ENCODE data around the gene DMBX1.

- TF ChIP-seq CTCF (IDR thresholded peaks at IDR 0.05; ENCODE audit: low read depth, low read length, missing input control): no peak
- TF ChIP-seq HNF4A (conservative IDR thresholded peaks at IDR 0.05): no peak
- TF ChIP-seq SP1 (IDR thresholded peaks at IDR 0.05): no peak
Observed at GRCh38 chr1:46492871-46493270, 3.2 kb downstream of the DMBX1 start.
